ENCODE measurements around the gene DUSP16.
"Not testable (repeated sequence)": the region's sequence is repeated elsewhere in the genome, so short reads cannot be mapped to it uniquely, and the experiment has no call there.

Gene DUSP16

DNA sequence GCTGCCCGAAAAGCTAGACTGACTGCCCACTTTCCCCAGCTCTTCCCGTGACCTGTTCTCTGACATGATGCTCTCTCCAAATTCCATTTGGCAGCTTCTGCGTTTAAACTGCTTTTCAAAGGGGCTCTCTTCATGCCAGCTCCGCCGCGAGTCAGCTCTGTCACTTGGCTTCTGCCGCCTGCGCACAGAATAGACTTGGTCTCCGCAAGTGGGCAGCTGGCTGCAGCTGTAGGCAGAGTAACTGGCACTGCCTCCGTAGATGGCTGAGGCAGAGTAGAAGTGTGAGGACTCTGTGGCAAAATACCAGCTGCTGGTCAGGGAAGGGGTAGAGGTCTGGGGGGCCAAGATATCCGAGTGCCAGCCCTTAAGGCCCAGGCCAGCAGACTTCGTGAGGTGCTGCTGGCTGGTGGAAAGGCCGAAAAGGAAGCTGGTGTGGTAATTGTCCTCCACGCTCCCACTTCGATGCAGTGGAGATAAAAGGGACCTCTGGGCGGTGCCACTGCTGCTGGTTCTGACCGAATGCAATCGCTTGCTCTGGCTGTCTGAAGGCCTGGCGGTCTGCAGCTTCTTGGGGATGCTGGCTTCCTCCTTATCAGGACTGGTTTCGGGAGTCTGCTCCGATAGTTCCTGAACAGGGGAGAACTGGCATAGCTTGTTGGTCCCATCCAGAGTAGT lies 85.7 kb downstream of the DUSP16 start:
- FAIRE-seq = no peak
- DNase-seq (ENCODE audit: extremely low spot score, insufficient read length, low read depth) = no peak

DNA sequence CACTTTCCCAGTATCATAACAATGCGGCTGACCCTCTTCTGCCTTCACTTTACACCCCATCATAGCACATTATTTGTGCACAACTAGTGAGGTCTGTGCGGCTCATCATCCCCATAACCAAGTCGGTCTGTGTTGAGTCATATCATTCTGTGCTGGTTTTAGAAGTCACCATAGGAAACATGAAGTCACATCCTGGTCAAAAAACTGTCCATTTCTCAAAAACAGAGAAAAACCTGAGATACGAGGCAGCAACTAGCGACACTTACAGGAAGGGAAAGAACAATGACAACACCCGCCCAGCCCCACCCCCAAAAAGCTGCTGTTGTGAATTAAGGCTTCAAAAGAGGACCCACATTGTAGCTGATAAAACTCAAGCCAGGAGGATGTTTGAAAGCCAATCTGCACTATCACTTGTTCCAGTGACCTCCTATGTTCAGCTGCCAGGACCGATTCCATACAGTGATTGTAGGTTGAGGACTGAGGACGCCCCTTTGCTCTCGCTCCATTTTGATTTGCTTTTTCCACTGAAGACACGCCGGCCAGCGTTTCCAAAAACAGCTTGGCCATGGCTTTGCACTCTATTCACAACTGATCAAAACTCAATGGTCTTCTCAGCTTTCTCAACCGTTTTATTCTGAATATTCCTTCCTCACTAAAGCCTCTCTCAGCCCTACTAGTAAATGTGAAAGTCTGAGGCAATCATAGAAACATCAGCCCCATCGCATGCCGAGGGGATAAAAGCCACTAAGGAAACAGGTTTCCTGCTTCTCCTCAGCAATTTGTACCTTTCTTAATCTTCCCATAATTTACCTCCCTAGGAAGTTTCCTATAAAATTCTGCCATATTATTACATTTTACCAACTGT lies 87.5 kb downstream of the DUSP16 start:
- FAIRE-seq (peak; percentile 97), DNase-seq (ENCODE audit: extremely low spot score, insufficient read length, low read depth) (peak; percentile 62)

DNA sequence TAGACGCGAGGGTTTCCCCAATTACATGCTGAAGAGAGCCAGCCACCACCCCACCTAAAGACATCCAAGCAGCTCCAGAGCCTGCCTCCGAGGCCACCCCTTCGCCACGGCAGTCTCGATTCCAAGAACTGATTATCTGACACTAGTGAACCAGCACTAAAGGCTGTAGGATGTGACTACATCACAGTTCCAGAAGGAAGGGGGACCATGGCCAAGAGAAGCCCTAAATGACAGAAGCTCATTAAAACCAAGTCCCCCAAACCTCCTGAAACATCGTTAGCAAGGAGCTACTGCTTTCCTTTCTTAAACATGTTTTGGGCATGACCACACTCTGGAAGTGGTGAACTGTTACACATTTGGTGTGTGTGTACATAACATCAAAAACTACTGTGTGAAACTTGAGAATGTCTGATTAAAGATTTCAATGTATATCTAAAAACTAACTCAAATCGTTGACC lies 88.2 kb downstream of the DUSP16 start:
- FAIRE-seq = no peak

DNA sequence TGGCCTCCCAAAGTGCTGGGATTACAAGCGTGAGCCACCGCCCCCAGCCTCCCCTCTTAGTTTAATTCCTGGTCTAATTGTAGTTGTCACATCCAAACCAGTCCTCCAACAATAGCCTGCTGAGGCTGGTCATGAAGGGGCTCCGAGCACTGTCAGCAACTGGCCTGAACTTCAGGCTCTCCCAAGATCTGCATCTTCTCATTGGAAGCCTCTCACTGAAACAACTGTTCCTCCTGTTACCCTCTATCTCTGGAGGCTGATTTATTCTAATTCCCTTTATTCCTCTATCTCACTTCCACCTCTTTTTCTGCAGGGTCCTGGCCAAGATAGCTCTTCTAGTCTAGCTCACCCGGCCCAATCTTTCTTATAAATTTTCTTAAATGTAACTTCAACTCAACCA lies 89.4 kb downstream of the DUSP16 start:
- FAIRE-seq (no peak), DNase-seq (ENCODE audit: extremely low spot score, insufficient read length, low read depth) (no peak)

More for the DNA sequence above, 88.2 kb downstream of the DUSP16 start:
- no peak for DNase-seq (ENCODE audit: extremely low spot score, insufficient read length, low read depth)

DNA sequence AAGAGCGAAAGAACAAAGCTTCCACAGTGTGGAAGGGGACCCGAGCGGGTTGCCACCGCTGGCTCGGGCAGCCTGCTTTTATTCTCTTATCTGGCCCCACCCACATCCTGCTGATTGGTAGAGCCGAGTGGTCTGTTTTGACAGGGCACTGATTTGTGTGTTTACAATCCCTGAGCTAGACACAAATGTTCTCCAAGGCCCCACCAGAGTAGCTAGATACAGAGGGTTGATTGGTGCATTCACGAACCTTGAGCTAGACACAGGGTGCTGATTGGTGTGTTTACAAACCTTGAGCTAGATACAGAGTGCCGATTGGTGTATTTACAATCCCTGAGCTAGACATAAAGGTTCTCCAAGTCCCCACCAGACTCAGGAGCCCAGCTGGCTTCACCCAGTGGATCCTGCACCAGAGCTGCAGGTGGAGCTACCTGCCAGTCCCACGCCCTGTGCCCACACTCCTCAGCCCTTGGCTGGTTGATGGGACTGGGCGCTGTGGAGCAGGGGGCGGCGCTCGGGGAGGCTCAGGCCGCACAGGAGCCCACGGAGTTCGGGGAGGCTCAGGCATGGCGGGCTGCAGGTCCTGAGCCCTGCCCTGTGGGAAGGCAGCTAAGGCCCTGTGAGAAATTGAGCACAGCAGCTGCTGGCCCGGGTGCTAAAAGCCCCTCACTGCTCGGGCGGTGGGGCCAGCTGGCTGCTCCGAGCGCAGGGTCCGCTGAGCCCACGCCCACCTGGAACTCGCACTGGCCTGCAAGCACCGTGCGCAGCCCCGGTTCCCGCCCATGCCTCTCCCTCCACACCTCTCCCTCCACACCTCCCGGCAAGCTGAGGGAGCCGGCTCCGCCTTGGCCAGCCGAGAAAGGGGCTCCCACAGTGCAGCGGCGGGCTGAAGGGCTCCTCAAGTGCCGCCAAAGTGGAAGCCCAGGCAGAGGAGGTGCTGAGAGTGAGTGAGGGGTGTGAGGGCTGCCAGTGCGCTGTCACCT lies 90.4 kb downstream of the DUSP16 start:
- not testable (repeated sequence) for FAIRE-seq; DNase-seq (ENCODE audit: extremely low spot score, insufficient read length, low read depth)

DNA sequence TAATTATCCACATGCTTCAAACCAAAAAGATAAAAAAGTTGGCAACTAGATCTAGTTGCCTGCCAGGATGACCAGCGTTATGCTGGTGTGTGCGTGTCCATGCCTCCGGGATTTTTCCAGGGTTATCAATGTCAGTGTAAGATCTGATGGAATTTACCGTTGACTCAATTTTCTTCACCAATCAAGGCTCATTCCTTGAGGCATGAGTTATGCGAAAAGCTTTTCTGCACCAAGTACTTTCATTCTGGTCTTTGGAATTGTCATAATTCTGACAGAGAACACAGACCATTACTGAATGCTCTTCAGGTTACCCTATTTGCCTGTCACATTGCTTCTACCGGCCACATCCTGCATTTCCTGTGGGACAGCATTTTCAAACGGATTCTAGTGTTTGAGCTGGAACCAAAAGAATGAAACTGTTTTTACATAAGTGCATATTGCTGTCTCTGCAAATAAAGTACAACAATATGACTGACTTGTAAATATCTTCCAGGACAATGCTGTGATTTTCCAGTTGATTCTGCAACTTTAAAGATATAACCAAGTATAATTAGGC lies 91.8 kb downstream of the DUSP16 start:
- DNase-seq (ENCODE audit: extremely low spot score, insufficient read length, low read depth) = no peak
- no peak for FAIRE-seq

DNA sequence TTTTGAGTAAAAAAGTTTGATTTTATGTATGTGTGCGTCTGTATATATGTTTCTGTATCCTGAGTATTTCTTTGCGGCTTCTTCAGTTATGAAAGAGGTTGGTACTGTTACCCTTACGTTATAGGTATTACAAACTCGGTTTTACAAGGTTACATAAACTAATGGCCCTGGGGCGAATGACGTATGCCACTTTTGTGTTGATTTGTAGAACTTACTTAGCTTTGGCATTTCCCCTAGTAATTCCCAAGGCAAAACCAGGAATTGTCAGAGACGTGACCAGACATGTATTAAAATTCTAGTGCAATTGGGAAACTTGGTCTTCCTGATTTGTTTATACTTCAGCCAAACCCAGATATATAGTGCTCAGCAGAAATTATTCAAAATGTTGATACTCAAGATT lies 93.3 kb downstream of the DUSP16 start:
- no peak for DNase-seq (ENCODE audit: extremely low spot score, insufficient read length, low read depth)
- no peak for FAIRE-seq

DNA sequence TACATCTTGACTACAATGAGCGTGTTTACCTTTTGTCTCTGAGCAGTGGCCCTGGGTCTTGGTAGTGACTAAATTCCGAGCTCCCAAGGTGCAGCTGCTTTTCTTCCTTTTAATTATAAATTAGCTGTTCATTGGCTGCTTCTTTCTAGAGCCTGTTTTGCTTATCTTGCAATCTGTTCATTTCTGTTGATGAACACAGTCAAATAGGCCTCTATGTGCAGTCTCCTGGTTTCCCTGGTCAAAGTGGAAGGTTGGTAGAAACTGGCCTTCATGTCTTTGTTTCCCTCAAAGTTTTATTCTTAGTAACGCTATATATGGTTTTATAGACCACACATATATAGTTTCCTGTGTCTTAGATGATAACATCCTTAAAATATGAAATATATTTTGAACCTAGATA lies 94.1 kb downstream of the DUSP16 start:
- no peak for DNase-seq (ENCODE audit: extremely low spot score, insufficient read length, low read depth)
- FAIRE-seq = no peak

DNA sequence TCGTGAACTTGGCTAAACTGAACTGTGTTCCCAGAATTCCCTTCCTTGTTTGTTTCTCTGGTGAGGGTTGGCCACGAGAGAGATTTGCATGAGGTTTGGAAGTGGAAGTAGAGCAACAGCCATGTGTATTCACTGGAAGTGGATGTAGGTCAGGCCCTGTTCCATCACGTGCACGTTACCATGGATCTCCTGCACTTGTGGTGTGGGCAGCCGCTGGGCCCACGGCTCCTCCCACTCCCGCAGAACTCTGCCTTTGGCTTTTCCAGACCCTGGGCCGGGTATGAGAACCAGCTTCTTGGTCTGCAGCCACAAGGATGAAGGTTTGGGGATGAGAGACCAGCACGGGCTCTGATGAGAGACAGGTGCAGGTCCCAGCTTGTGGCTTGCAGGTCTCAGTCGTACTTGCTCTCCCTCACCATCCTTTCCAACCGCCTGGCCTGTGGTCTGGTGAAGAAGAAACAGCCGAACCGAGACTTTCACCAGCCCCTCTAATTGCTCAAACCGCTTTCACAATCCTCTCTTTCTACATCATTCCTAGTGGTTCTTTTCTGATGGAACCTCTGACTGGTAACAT lies 94.9 kb downstream of the DUSP16 start:
- FAIRE-seq (no peak), DNase-seq (ENCODE audit: extremely low spot score, insufficient read length, low read depth) (no peak)

DNA sequence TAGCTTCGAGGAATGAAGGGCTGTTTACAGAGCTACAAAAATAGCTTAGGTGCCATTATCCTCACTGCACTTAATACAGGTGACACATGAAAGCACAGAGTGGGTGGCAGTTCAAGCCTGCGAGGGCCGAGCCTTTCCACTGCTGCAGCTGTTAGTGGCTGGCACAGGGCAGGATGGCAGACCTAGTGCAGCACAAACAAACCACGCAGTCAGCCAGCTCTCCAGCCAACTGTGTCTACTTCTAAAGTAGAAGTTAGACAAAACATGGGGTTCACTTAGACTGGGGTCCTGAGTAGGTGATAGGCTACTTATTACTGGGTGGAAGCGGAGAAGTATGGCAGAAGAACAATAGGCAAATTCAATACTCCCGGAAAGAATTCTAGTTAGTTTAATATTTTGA lies 95.4 kb downstream of the DUSP16 start:
- DNase-seq (ENCODE audit: extremely low spot score, insufficient read length, low read depth) (no peak), FAIRE-seq (no peak)

DNA sequence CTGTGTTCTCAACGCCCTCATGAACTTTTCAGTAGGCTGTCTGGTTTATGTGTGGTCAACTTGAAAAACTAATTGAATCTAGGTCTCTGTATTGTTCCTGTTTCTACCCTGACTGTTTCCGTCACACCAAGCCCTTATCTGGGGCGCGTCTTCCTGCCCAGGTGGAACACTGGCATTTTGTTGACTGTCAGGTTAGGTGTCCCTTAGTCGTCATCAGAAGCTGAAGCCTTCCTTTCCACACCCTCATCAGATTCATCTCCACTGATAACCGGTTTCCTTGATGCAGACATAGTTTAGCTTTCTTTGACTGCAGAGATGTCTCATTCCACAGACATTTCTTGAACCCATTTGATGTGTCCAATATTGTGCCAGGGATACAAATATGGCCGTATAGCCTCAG lies 96.5 kb downstream of the DUSP16 start:
- no peak for DNase-seq (ENCODE audit: extremely low spot score, insufficient read length, low read depth)

DNA sequence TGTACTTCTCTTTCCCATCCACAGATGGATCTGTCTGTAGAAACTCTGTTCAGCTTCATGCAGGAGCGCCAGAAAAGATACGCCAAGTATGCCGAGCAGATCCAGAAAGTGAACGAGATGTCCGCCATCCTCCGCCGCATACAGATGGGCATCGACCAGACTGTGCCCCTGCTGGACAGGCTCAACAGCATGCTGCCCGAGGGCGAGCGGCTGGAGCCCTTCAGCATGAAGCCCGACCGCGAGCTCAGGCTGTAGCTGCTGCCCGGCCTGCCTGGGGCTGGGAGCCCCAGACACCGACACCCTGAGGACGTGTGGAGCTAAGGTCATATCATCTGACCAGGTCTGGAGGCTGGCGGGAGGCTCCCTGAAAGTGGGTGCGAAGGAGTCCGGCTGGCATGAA lies 97.1 kb downstream of the DUSP16 start:
- FAIRE-seq (no peak), DNase-seq (ENCODE audit: extremely low spot score, insufficient read length, low read depth) (no peak)

More for the DNA sequence above, 96.5 kb downstream of the DUSP16 start:
- no peak for FAIRE-seq

DNA sequence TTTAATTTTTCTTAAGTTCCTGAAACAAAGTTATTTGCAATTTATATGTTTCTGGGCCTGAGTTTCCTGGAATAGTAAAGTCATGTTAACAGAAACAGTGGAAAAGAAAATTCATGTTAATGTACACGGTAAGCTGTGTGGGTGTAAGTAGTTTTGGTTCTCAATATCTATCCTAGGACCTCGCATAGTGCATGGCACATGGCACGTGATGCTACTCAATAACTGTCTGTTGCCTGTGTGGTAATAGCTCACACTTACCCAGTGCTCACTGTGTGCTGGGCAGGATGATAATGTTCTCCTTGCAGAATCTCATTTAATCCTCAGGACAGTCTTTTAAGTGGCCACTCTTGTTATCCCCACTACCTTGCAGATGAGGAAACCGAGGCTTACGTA lies 100.7 kb downstream of the DUSP16 start:
- no peak for DNase-seq (ENCODE audit: extremely low spot score, insufficient read length, low read depth)
- FAIRE-seq = peak; percentile 80

DNA sequence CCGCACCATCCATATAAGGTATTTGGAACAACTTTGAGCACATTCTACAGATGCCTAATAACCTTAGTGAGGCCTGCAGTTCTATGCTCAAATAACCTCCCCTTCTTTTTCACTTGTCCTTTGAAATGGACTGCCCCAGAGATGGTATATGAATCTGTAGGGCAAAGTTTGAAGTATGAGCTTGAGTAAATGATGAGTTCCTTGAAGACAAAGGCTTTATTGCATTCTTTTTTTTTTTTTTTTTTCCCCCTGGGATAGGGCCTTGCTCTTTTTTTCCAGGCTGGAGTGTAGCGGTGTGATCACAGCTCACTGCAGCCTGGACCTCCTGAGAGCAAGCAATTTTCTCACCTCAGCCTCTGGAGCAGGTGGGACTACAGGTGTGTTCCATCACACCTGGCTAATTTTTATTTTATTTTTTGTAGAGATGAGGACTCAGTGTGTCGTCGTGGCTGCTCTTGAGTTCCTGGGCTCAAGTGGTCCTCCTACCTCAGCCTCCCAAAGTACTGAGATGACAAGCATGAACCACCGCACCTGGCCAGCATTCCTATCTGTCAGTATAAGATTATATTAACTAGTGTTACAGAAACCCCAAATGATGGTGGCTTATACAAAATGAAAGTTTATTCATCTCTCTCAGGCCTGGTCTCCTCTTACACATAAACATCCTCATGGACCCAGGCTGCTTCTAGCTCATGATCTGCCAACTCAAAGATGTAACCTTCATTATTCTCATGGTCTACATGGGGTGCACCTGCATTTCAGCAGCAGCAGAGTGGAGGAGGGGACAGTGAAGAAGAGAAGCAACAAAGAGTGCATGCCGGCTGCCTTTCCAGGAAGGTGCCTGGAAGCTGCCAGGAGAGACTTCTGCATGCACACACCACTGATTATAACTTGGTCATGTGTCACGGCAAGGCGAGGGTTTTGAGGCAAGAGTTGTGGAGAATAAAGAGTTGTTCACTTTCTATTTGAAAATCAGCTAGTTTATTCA lies 101.4 kb downstream of the DUSP16 start:
- peak; percentile 9 for FAIRE-seq
- no peak for DNase-seq (ENCODE audit: extremely low spot score, insufficient read length, low read depth)

DNA sequence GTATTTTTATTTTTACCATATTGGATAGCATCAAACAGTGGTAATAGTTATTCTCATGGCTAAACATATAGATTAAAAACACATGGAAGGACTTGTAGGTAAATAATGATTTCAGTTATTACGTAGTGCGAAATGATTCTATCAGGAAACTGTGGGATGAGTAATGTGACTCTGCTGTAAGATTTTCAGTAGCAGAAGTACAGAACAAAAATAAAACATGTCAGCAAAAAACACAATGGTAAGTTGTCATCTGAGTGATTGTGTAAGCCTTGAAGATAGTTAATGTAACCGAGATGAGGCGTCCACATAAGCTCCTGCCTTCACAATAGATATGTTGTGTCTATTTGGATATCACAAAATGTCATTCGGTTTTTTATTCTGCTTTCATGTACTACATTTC lies 106.0 kb downstream of the DUSP16 start:
- FAIRE-seq = no peak
- DNase-seq (ENCODE audit: extremely low spot score, insufficient read length, low read depth) = no peak

DNA sequence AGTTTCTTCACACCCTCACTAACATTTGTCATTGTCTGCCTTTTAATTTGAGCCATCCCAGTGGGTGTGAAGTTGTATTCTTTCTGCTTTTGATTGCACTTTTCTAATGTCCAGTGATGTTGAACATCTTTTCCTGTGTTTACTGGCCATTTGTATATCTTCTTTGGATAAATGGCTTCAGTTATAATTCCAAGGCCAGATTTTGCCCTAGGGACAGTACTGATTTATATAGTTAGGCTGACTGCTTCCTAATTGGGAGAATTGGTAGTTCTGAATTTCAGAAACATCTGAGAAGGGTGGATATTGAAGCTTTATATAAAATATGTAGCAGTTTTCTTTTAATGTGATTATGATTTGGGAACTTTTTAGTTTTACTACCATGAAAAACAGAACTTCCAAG lies 108.3 kb downstream of the DUSP16 start:
- FAIRE-seq = no peak

DNA sequence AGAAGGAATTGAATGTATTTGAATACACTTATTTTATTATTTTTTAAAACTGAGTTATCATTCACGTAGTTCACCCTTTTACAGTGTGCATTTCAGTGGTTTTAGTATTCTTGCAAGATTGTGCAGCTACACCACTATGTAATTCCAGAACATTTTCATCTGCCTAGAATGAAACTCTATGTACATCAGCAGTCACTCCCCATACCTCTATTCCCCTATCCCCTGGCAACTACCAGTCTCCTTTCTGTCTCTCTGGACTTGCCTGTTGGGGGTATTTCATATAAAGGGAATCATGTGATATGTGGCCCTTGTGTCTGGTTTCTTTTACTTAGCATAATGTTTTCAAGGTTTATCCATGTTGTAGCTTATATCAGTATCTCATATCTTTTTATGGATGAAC lies 109.0 kb downstream of the DUSP16 start:
- FAIRE-seq (no peak), DNase-seq (ENCODE audit: extremely low spot score, insufficient read length, low read depth) (no peak)

More for the DNA sequence above, 108.3 kb downstream of the DUSP16 start:
- DNase-seq (ENCODE audit: extremely low spot score, insufficient read length, low read depth) = no peak

DNA sequence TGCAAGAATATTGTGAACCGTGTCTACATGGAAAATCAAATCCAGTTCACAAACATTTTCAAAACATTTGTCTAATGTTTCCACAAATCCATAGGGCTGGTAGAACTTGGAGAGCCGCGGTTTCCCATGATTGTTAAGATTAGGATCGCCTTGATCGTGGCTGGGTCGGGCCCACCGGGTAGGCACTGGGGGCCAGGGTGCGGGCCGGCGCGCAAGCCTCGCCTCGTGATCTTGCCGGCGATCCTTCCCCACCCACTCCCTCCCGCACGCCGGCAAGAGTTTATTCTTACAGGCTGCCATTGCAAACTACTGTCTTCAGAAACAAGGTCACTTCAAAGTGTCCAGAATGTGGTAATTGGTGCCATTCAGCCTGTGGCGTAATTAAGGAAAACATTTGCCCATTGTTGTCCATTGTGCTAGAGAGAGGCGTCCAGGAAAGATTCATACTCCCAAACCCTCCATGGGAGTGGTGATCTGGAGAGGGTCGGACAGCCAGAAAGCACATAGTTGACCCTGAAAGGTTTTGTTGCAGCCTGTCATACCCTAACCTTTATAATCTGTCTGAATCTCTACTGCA lies 110.2 kb downstream of the DUSP16 start:
- FAIRE-seq (no peak), DNase-seq (ENCODE audit: extremely low spot score, insufficient read length, low read depth) (no peak)
